HL-60/S4 (cell line): ENCODE data around the gene CDIPT.

Experiments
- in situ Hi-C: fragments of 300-500 bp; cut with MboI; formaldehyde crosslinking; loops from 2 replicates; pipeline ENCODE4 v1.14.3; 2022; ENCODE audit warnings: low sequenced_read_pairs

The CDIPT gene

DNA sequence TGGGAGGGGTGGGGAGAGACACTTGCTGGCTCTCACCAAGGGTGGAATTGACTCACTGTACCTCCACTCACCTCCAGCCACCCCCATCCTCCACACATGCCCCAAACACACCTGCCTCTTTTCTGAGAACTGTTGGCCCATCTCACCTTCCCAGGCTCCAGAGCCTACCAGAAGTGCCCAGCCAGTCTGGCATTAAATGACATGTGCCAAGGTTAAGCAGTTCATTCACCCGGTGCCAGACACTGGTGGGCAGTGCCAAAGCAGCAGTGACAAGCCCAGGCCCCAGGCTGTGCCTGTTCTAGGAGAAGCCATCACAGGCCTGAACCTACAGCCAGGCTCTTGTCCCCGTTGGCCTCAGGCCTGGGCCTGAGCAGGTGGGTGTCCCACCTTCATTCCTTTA lies 31.5 kb downstream of the CDIPT start:
- in situ Hi-C loops, result no loop called here

DNA sequence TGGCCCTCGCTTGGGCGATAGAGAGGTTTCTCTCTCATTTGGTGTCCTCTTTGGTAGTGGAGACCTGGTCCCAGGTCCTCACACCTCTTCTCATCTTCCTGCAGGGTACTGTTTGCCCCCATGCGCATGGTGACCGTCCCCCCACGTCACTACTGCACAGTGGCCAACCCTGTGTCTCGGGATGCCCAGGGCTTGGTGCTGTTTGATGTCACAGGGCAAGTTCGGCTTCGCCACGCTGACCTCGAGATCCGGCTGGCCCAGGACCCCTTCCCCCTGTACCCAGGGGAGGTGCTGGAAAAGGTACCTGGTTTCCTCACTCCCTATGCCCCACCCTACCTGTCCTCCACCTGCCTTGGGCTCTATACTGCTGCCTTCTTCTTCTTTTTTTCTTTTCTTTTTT lies 32.3 kb downstream of the CDIPT start:
- in situ Hi-C loops, result no loop called here

DNA sequence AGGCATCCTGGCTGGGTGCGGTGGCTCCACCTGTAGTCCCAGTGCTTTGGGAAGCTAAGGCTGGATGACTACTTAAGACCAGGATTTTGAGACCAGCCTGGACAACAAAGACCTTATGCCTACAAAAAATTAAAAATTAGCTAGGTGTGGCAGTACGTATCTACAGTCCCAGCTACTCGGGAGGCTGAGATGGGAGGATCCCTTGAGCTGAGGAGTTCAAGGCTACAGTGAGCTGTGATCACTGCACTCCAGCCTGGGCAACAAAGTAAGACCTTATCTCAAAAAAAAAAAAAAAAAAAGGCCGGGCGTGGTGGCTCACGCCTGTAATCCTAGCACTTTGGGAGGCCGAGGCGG lies 36.7 kb downstream of the CDIPT start:
- in situ Hi-C loops, result no loop called here

DNA sequence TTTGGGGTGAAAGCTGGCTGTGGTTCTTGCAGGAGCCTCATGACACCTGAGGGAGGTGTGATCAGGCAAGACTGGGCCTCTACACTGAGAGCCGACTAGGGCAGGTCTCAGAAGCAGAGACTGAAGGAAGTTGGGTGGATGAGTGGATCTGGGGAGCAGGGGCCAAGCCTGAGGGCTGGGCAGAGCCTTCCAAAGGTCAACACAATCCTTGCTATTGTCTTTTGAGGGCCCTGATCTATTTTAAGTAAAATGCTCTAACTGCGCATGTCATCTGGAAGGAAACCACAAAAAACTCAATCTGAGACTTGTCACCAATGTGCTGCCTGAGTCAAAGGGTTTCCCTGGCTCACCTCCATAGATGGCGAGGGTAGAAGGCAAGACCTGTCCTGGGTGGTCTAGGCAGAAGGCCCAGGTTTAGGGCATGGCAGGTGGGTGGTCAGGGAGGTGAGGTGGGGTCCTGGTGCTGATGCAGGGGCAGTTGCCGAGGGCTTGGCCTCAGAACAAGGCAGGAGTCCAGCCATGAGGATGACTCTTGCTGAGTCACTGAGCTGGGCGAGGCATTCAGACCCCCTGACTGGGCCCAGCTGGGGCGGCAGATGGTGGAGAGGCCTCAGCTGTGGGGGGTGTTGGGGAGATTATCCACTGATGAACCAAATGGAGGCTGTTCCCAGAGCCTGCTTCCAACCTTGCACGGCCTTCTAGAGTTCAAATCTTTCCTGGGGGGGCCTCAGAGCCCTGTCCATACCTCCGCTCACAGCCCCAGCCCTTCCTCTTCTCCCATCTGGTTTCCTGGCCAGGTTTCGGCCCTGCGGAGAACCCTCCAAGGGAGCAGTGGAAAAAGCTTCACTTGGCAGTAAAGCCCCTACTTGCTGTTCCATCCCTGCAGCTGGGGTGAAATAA lies 37.6 kb downstream of the CDIPT start:
- in situ Hi-C loops, result no loop called here

DNA sequence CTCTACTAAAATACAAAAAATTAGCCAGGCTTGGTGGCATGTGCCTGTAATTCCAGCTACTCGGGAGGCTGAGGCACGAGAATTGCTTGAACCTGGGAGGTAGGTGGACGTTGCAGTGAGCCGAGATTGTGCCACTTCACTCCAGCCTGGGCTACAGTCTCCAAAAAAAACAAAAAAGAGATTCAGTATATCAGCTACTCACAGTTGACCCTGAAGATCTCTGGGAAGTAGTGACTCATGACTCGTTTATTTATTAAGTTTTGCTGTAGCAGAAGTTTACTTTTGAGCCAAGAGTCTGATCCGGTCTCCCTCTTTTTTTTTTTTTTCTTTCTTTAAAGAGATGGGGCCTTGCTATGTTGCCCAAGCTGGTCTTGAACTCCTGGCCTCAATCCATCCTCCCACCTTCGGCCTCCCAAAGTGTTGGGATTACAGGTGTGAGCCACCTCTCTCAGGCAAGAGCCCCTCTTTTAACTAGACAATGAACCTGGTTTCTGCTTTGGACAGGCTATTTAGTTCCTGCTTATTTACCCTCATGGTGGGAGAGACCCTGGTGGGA lies 38.4 kb downstream of the CDIPT start:
- in situ Hi-C loops, result no loop called here

DNA sequence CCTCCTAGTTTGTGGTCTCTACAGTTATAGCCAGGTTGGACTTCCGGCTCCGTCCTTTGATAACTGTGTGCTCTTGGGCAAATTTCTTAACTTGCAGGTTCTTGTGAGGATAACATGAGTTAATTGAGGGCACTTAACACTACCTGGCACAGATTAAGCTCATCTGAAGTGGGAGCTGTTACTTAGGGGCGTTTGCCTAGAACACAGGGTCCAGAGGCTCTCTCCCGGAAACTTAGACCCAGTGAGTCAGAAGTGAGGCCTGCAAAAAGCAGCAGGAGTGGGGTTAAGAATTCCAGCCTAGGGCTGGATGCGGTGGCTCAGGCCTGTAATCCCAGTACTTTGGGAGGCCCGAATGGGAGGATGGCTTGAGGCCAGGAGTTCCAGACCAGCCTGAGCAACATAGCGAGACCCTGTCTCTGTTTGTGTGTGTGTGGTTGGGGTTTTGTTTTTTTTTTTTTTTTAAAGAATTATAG lies 41.3 kb downstream of the CDIPT start:
- in situ Hi-C loops, result no loop called here

DNA sequence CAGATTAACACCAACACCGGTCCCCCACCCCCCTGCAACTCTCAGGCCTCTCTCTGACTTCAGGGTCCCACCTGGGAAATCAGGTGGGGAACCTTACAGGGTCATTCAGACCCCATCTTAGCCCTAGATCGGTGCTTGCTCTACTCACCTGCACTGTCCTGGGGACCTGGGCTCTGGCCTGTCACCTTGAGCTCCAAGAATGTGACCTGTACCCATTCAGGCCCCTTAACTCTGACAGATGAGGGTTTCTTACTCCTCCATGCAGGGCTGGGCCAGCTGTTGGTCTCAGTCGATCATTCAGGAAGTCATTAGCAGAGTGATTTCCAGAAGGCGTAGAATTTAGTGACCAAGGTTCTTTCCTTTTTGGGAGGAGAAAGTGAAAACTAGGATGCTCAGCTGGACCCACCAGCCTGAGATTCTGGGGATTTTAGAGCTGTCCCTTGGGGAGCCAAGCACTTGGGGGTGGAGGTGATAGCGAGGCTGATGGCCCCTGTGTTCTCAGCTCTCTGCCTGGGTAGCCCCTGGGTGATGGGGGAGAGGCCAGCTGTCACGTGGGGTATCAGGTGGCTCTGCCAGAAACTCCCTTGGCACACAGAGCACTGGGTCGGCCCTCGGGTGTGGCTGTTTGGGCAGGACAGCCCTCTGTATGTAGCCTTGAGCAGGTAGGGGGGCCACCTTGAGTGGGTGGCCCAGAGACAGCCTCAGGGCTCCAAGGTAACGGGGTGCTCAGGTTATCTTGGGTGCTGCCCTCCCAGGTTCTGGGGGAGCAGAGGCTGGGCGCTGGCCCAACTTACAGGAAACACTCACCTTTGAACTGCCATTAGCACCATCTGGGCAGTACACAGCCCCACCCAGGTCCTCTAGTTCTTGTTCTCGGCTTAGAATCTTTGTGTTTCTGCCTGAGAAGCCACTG lies 42.0 kb downstream of the CDIPT start:
- in situ Hi-C loops, result no loop called here

DNA sequence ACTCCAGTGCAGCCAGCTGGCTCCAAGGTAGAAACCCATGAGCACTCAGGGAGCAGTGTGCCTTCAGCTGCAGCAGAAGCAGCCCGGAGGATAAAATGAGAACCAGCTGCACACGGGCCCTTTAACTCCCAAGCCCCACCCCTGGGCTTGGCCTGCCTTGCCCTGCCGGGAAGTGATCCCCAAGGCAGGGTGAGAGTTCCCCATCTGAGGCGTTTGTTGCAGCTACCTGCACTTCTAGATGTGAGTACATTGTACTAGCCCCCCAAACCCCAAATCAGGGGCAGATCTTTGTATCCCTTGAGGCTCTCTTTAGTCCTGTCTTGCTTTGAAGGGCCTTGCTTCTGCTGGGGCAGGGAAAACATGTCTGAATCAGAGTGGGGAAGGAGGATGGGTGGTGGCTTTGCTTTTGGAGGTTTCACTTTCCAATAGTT lies 42.7 kb downstream of the CDIPT start, which contains the start of gene MVP:
Gene MVP, plus strand, starts transcription at position 192 of the 431 bp plus-strand sequence. CDS start 10,088 bp downstream, outside the sequence.
- in situ Hi-C loops, result no loop called here

DNA sequence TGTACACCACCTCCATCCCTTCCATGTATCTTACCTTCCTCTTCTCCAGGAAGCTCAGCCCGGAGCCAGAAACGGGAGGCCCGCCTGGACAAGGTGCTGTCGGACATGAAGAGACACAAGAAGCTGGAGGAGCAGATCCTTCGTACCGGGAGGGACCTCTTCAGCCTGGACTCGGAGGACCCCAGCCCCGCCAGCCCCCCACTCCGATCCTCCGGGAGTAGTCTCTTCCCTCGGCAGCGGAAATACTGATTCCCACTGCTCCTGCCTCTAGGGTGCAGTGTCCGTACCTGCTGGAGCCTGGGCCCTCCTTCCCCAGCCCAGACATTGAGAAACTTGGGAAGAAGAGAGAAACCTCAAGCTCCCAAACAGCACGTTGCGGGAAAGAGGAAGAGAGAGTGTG lies 43.5 kb downstream of the CDIPT start:
- in situ Hi-C loops, result no loop called here

DNA sequence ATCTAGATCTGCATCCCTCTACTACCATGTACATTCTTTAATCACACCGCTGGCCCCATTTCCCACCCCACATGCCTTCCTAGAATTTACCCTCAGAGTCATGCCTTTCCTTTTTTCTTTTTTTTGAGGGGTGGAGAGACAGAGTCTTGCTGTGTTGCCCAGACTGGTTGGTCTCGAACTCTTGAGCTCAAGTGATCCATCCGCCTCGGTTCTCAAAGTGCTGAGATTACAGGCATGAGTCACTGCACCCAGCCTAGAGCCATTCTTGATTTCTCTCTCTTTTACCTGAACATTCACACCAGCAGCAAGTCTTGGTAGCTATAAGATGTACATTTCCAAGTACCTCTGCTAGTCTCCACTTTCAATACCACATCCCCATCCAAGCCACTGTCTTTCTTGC lies 44.9 kb downstream of the CDIPT start:
- in situ Hi-C loops, result no loop called here

DNA sequence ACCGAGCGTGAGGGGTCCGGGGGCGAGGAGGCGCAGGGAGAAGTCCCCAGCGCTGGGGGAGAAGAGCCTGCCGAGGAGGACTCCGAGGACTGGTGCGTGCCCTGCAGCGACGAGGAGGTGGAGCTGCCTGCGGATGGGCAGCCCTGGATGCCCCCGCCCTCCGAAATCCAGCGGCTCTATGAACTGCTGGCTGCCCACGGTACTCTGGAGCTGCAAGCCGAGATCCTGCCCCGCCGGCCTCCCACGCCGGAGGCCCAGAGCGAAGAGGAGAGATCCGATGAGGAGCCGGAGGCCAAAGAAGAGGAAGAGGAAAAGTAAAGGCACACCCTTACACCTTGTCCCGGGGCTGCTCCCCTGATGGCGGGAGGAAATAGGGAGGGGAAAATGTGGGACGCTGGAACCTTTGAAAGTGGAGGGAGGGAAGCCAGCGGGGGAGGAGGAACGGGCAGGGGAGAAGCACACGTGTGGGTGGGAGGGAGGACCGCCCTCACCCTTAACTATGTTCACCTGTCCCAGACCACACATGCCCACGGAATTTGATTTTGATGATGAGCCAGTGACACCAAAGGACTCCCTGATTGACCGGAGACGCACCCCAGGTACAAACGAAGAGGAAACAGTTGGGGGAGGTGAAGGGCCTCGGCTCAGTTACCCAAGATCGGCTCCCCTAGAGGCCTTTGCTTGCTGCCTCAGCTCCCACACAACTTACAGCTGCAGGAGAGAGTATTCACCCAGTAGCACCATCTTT lies 46.2 kb downstream of the CDIPT start:
- in situ Hi-C loops, result no loop called here

DNA sequence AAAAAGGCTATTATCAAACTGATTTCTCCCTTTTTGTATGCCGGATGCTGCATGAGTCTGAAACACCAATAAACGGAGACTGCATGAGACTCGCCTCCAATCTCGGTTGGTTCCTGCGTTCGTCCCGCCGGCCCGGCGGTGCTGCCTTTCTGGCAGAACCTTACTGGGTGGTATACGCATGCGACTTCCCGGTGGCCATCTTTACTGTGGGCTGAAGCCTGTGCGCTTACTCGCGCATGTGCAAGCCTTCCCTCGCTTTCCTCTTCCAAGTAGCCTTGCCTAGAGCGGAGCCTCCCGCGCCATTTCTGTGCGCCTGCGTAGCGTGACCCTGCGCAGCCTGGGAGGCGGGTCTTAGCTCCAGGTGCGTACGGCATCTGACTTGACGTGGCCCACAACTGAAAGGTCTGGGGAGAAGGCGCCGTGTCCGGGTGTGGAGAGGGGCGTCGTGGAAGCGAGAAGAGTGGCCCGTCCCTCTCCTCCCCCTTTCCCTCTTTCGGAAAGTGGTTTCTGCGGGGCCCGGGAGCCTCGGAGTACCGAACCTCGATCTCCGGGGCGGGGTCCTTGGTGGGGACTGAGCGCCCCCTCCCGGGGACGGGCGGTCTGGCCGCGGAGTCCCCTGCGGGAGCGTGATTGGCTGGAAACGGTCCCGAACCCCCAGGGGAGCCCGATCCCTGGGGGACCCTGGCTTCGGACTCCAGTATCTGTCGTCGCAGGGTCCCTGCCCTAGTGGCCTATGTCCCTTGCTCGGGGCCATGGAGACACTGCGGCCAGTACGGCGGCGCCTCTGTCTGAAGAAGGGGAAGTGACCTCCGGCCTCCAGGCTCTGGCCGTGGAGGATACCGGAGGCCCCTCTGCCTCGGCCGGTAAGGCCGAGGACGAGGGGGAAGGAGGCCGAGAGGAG lies 47.0 kb downstream of the CDIPT start, which contains the start of gene PAGR1:
Gene PAGR1, plus strand, starts transcription at position 360 of the 901 bp plus-strand sequence. Its CDS starts 374 bp downstream, at position 734.
- in situ Hi-C loops, result no loop called here

DNA sequence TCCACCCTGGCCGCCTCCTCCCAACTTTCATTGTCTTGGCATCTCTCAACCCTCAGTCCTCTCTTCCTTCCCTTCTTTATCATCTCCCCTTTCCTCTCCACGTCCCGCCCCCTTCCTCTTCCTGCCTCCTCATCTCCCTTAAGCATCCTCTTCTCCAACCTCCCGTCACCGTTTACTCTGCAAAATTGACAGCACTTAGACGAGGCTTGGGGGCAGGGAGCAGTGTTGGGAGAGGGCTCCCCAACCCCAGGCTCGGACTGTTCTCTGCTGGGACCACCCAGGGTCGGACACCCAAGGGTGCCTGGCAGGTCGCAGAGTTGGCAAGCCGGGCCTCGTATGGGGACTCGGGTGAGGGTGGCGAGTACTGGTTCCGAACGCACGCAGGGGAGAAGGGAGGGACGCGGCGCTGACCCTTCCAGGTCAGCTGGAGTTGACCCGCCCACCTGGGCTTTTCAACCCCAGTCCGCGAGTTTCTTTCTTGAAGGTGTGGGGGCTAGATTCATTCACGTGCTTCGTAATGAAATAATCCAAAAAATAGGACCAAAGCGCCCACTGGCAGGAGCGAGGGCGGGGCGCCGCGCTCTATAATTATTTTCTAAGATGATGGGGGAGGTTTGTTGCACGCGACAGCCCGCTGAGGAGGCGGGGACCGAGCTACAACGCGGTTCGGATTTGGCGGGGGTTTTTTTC lies 47.8 kb downstream of the CDIPT start:
- in situ Hi-C loops, result no loop called here

DNA sequence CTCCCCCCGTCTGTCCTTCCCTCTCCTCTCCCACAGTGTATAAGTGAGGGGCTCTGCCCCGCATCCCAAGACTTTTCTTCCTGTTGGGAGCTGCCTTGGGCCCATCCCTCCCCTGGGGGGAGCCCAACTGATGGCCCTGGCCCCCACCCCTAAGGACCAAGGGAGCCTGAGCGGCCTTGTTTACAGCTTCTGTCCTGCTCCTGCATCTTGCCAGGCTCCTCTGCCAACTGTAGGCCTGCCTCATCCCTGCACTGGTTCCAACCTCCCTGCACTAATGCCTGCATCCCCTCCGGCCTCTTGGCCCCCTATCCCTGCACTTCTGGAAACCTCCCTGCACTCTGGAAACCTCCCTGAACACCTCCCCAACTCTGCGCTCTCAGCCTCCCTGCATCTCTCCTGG lies 48.4 kb downstream of the CDIPT start:
- in situ Hi-C loops, result no loop called here

DNA sequence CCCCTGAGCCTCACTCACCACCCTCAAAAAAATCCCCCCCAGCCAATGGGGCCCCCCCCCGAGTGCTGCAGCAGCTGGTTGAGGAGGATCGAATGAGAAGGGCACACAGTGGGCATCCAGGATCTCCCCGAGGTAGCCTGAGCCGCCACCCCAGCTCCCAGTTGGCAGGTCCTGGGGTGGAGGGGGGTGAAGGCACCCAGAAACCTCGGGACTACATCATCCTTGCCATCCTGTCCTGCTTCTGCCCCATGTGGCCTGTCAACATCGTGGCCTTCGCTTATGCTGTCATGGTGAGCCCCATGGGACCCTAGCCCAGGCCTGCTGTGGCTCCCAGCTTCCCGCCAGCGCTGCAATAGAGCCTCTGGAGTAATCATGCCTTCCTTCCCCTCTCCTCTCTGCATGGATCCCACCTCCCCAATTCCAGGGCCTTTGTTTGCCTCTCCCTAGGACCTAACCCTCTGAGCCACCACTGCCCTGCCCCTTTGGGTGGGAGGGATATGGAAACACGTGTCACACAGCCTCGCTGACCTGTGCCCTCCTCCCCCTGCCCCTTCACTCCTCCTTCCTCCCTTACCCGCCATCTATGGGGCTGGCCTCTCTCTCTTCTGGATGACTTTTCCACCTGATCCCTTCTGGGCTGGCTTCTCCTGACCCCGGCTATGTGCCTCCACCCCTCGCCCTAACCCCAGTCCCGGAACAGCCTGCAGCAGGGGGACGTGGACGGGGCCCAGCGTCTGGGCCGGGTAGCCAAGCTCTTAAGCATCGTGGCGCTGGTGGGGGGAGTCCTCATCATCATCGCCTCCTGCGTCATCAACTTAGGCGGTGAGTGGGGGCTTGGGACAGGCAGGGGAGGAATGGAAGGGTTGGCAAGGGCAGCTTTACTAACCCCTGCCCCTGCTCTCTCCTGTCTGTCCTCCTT lies 49.1 kb downstream of the CDIPT start:
- in situ Hi-C loops, result no loop called here

DNA sequence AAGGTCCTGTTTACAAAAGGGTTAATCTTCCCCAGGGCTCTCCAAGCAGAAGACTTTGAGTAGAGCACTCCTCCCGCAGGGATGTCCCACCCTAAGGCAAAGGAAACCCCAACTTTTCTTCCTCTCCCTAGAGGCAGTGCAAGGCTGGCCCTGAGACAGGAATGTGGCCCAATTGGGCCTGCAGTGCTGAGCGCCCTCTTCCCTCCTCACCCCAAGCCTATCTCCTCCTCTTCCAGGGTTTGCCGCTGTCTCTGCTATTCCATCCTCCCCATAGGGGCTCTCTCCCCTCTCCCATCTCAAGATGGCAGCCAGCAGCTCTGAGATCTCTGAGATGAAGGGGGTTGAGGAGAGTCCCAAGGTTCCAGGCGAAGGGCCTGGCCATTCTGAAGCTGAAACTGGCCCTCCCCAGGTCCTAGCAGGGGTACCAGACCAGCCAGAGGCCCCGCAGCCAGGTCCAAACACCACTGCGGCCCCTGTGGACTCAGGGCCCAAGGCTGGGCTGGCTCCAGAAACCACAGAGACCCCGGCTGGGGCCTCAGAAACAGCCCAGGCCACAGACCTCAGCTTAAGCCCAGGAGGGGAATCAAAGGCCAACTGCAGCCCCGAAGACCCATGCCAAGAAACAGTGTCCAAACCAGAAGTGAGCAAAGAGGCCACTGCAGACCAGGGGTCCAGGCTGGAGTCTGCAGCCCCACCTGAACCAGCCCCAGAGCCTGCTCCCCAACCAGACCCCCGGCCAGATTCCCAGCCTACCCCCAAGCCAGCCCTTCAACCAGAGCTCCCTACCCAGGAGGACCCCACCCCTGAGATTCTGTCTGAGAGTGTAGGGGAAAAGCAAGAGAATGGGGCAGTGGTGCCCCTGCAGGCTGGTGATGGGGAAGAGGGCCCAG lies 50.0 kb downstream of the CDIPT start:
- in situ Hi-C loops, result no loop called here
